ENCODE measurements around the gene DIS3L. TPM values are rescaled to one million over a fixed set of nuclear protein-coding genes. Genes with fewer than 3 reads are reported as not detected.

DIS3L gene
- total and polyA plus RNA-seq, 2 of the 13 experiments (the other 11 are each of a cell fraction or from before 2014, with no cell fraction given) = 21.0 to 50.5 TPM

GRCh38 chr15:66251790-66252684 is 41.3 kb upstream of the DIS3L start (continued):
- TF ChIP-seq ZNF512B (CRISPR knock-in tag; IDR thresholded peaks at IDR 0.05; ENCODE audit: borderline replicate concordance) (0 out of 2 replicates have a peak, but pooled peaks have one; percentile 31), DNMT1 (CRISPR knock-in tag; IDR thresholded peaks at IDR 0.05) (0 out of 2 replicates have a peak, but pooled peaks have one; percentile 46), CCAR2 (optimal IDR thresholded peaks at IDR 0.05; ENCODE audit: low read depth, low read length) (no peak), ZFP36 (IDR thresholded peaks at IDR 0.05; ENCODE audit: borderline replicate concordance, low read depth, low read length, partially characterized antibody) (no peak), HIC2 (CRISPR knock-in tag; IDR thresholded peaks at IDR 0.05; ENCODE audit: low read depth) (no peak), ETV5 (CRISPR knock-in tag; IDR thresholded peaks at IDR 0.05; ENCODE audit: borderline replicate concordance) (no peak), NR2F1 (CRISPR knock-in tag; IDR thresholded peaks at IDR 0.05) (no peak), ZNF639 (CRISPR knock-in tag; conservative IDR thresholded peaks at IDR 0.05) (no peak), NRL (CRISPR knock-in tag; IDR thresholded peaks at IDR 0.05; ENCODE audit: borderline replicate concordance) (no peak), PTBP1 (IDR thresholded peaks at IDR 0.05; ENCODE audit: low read depth, low read length, poor library complexity, severe bottlenecking) (no peak), GFI1 (CRISPR knock-in tag; IDR thresholded peaks at IDR 0.05; ENCODE audit: borderline replicate concordance) (no peak), SPEN (CRISPR knock-in tag; IDR thresholded peaks at IDR 0.05; ENCODE audit: low read depth) (0 out of 2 replicates have a peak, but pooled peaks have one; percentile 31), ZFY (CRISPR knock-in tag; IDR thresholded peaks at IDR 0.05) (no peak), ZNF672 (CRISPR knock-in tag; IDR thresholded peaks at IDR 0.05) (no peak), EP300 (IDR thresholded peaks at IDR 0.05; ENCODE audit: low read depth in 2 of 2, low read length in 2 of 2) (no peak), EP300 (CRISPR knock-in tag; IDR thresholded peaks at IDR 0.05; ENCODE audit: borderline replicate concordance) (no peak), ZNF160 (CRISPR knock-in tag; IDR thresholded peaks at IDR 0.05) (no peak), UBTF (CRISPR knock-in tag; IDR thresholded peaks at IDR 0.05) (peak; percentile 21; the same call in 1 of the 2 replicates)

All from HepG2 (cell line).